Epithelial cell of esophagus (primary cell): ENCODE results near the gene CNTNAP1.
A peak's percentile ranks its signal among the peaks of the same experiment; 100 is the strongest.
"Not testable (repeated sequence)": the region's sequence is repeated elsewhere in the genome, so short reads cannot be mapped to it uniquely, and the experiment has no call there.

ENCODE experiments used
- DNase-seq: peaks from one replicate; pipeline ENCODE4 v3.0.0; 2010; ENCODE audit warnings: low read depth
- H3K4me3 ChIP-seq: 2 replicates; pipeline ENCODE4 v1.5.1; 2011; ENCODE audit warnings: mild to moderate bottlenecking, low read length, control low read depth
- TF ChIP-seq, protein P1 (sequence below): IDR thresholded peaks from 2 replicates; pipeline ENCODE4 v1.5.1; 2011; ENCODE audit warnings: low read depth, mild to moderate bottlenecking, low read length, control low read depth, inconsistent platforms; ENCODE audit not compliant: insufficient read depth; ENCODE audit errors: missing control alignments

Gene CNTNAP1

GRCh38 chr17:42651392-42651791 lies 30.9 kb upstream of the CNTNAP1 start:
- TF ChIP-seq, protein P1, sequence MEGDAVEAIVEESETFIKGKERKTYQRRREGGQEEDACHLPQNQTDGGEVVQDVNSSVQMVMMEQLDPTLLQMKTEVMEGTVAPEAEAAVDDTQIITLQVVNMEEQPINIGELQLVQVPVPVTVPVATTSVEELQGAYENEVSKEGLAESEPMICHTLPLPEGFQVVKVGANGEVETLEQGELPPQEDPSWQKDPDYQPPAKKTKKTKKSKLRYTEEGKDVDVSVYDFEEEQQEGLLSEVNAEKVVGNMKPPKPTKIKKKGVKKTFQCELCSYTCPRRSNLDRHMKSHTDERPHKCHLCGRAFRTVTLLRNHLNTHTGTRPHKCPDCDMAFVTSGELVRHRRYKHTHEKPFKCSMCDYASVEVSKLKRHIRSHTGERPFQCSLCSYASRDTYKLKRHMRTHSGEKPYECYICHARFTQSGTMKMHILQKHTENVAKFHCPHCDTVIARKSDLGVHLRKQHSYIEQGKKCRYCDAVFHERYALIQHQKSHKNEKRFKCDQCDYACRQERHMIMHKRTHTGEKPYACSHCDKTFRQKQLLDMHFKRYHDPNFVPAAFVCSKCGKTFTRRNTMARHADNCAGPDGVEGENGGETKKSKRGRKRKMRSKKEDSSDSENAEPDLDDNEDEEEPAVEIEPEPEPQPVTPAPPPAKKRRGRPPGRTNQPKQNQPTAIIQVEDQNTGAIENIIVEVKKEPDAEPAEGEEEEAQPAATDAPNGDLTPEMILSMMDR, result no peak
- DNase-seq, result no peak
- H3K4me3 ChIP-seq, result no peak overlapping the region

- H3K4me3 ChIP-seq, result peak overlapping the region; percentile 13
- no peak for DNase-seq
- TF ChIP-seq, protein P1, result no peak
Measured at GRCh38 chr17:42653179-42654124, 28.9 kb upstream of the CNTNAP1 start.

DNA sequence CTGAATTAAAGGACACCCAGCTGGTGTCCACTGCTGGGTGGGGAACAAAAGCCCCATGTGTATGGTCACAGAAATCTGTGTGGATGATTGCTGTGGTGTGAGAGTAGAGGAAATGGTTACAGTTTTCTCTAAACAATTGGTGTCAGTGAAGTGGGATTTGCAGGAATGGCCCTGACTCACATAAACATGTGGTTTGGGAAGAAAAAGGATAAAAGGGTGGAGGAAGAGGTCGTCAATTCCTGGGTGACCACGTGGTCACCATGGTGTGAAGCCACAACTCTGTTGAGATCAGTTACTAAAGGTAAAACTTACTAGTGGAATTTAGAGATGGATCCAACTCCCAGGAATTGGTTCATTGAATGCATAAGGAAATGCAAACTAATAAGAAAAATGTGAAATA lies 26.8 kb upstream of the CNTNAP1 start:
- H3K4me3 ChIP-seq, result no peak overlapping the region
- TF ChIP-seq, protein P1, result no peak
- no peak for DNase-seq

DNA sequence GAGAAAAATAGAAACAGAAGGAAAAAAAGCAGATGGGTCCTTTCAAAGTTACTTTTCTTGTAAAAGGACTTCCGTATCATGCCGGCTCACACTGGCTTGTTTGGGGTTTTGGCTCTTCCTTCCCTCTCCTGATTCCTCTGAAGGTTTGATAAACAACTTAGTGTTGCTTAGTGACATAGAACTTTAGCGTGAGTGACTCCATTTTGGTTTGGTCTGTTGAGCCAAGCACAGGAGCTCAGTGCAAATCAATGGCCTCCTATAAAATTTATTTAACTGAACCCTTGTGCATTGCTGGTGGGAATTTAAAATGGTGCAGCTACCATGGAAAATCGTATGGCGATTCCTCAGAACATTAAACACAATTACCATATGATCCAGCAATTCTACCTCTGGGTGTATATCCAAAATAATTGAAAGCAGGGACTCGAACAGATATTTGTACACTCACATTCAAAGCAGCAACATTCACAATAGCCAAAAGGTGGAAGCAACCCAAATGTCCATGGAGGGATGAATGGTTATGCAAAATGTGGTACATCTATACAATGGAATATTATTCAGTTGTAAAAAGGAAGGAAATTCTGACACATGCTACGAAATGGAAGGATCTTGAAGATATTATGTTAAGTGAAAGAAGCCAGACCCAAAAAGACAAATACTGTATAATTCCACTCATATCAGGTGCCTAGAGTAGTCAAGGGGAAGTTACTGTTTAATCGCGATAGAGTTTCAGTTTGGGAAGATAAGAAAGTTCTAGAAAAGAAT lies 24.3 kb upstream of the CNTNAP1 start:
- no peak overlapping the region for H3K4me3 ChIP-seq
- TF ChIP-seq, protein P1, result no peak
- DNase-seq, result no peak

DNA sequence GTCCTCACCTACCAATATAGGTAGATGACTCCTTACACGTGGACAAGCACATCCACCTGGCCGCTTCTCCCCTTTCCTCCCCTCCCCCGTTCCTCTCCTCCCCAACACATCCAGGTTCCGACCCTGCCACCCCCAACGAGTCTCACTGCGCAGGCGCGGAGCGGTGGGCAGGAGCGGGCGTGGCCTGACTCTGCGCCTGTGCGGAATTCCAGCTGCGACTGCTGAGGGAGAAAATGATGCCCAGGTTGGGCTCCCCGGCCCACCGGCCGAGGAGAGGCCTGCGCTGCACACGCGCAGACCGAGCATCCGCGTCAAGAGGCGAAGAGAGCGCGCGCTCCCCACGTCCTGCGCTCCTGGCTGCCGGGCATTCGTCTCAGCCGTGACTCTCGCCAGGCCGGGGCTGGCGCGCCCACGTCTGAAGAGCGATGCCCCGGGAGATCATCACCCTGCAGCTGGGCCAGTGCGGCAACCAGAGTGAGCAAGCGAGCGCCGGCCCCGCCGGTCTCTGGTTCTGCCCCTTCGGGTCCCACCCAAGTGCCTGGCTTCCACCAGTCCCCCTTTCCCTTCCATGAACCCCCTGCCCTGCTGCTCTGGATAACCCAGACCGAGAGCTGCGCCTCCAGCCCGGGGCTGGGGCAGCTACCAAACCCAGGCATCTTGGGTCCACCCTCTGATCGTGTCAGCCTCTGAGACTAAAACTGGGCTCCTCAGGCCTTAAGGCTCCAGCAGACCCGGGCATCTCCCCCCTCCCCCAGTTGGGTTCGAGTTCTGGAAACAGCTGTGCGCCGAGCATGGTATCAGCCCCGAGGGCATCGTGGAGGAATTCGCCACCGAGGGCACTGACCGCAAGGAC lies 23.0 kb upstream of the CNTNAP1 start, which contains the start of gene TUBG2:
TSS of gene TUBG2 (plus strand) at position 206 of the 853 bp plus-strand sequence. CDS start at position 426, 220 bp downstream.
- TF ChIP-seq, protein P1, result no peak
- DNase-seq, result peak; percentile 87
- peak within 1 kb of the TSS; percentile 66 for H3K4me3 ChIP-seq

- peak overlapping the region; percentile 66 for H3K4me3 ChIP-seq
- not testable (repeated sequence) for DNase-seq
Measured at GRCh38 chr17:42659932-42660274, 22.4 kb upstream of the CNTNAP1 start.
